Astrocyte (in vitro differentiated cells and primary cell): ENCODE measurements around the gene SRPK3. TPM values are rescaled to one million over a fixed set of nuclear protein-coding genes. Genes with fewer than 3 reads are reported as not detected.

Source experiments
- DNase-seq: peaks from one replicate; pipeline ENCODE4 v3.0.0-alpha.2; 2010; ENCODE audit warnings: low read depth
- FAIRE-seq: peaks from 2 replicates; lab custom pipeline; 2011; peaks lifted over from hg19 to GRCh38; lab: Jason Lieb, UNC
- H2AFZ ChIP-seq: 2 replicates; pipeline ENCODE4 v1.6.0; 2012; ENCODE audit warnings: low read depth, low read length, inconsistent platforms
- H3K27ac ChIP-seq: 2 replicates; pipeline ENCODE4 v1.5.1; 2011; ENCODE audit warnings: low read depth, low read length, inconsistent platforms
- H3K27me3 ChIP-seq: 2 replicates; pipeline ENCODE4 v1.6.0; 2011; ENCODE audit warnings: low read length, inconsistent platforms; ENCODE audit not compliant: insufficient read depth
- H3K36me3 ChIP-seq: 2 replicates; pipeline ENCODE4 v1.5.1; 2011; ENCODE audit warnings: low read length, inconsistent platforms; ENCODE audit not compliant: insufficient read depth
- H3K4me1 ChIP-seq: 2 replicates; pipeline ENCODE4 v1.5.1; 2011; ENCODE audit warnings: low read length, inconsistent platforms; ENCODE audit not compliant: insufficient read depth
- H3K4me2 ChIP-seq: 2 replicates; pipeline ENCODE4 v1.6.0; 2012; ENCODE audit warnings: low read length, inconsistent platforms
- H3K4me3 ChIP-seq: 2 replicates; pipeline ENCODE4 v1.5.1; 2011; ENCODE audit warnings: low read depth, mild to moderate bottlenecking, low read length, inconsistent platforms; ENCODE audit not compliant: insufficient read depth
- H3K79me2 ChIP-seq: 2 replicates; pipeline ENCODE4 v1.6.0; 2012; ENCODE audit warnings: mild to moderate bottlenecking, low read length, inconsistent platforms; ENCODE audit not compliant: insufficient read depth
- H3K9ac ChIP-seq: 2 replicates; pipeline ENCODE4 v1.6.0; 2012; ENCODE audit warnings: mild to moderate bottlenecking, low read length, inconsistent platforms
- H3K9me3 ChIP-seq: 2 replicates; pipeline ENCODE4 v1.5.1; 2012; ENCODE audit warnings: low read depth, mild to moderate bottlenecking, low read length, inconsistent platforms; ENCODE audit not compliant: insufficient read depth
- H4K20me1 ChIP-seq: 2 replicates; pipeline ENCODE4 v1.6.0; 2012; ENCODE audit warnings: low read length, inconsistent platforms; ENCODE audit not compliant: insufficient read depth
- H3K27ac Mint-ChIP-seq: one replicate; pipeline ENCODE4 v1.8.0; 2021; ENCODE audit warnings: mild to moderate bottlenecking, mixed read lengths; ENCODE audit not compliant: unreplicated experiment
- H3K27me3 Mint-ChIP-seq: one replicate; pipeline ENCODE4 v1.8.0; 2021; ENCODE audit warnings: low read depth, mixed read lengths; ENCODE audit not compliant: unreplicated experiment
- H3K36me3 Mint-ChIP-seq: one replicate; pipeline ENCODE4 v1.8.0; 2021; ENCODE audit warnings: low read depth, mixed read lengths; ENCODE audit not compliant: unreplicated experiment
- H3K4me1 Mint-ChIP-seq: one replicate; pipeline ENCODE4 v1.8.0; 2021; ENCODE audit warnings: low read depth, mixed read lengths; ENCODE audit not compliant: unreplicated experiment
- H3K4me3 Mint-ChIP-seq: one replicate; pipeline ENCODE4 v1.8.0; 2021; ENCODE audit warnings: mild to moderate bottlenecking, moderate library complexity, mixed read lengths; ENCODE audit not compliant: unreplicated experiment
- H3K9me3 Mint-ChIP-seq: one replicate; pipeline ENCODE4 v1.8.0; 2021; ENCODE audit warnings: mild to moderate bottlenecking, mixed read lengths; ENCODE audit not compliant: unreplicated experiment
- EZH2 ChIP-seq: IDR thresholded peaks from 2 replicates; pipeline ENCODE4 v1.6.1; 2012; ENCODE audit warnings: mild to moderate bottlenecking, low read length, inconsistent platforms; ENCODE audit not compliant: insufficient read depth
- total RNA-seq: library from RNA; stranded (reverse); gene quantifications from 2 replicates; pipeline ENCODE4 v1.2.1, GENCODE V29; 2021
- TF ChIP-seq, protein P1 (sequence below): IDR thresholded peaks from 2 replicates; pipeline ENCODE4 v1.5.1; 2011; ENCODE audit warnings: low read depth, mild to moderate bottlenecking, inconsistent platforms, low read length, moderate library complexity; ENCODE audit not compliant: insufficient read depth

The SRPK3 gene
- total RNA-seq, 1 donor from 2014 or later: not detected

GRCh38 chrX:153830640-153831428 lies 50.0 kb downstream of the SRPK3 start:
- Histone ChIP-seq H3K79me2 (no peaks in the 10 kb centered on the region), H2AFZ (no peak overlapping the region), H3K36me3 (no peaks in the 10 kb centered on the region), H4K20me1 (no peaks in the 10 kb centered on the region), H3K27me3 (peaks cover 3% of the 10 kb centered on the region), H3K4me2 (no peak overlapping the region), H3K4me1 (peaks cover 5% of the 10 kb centered on the region), H3K4me3 (no peak overlapping the region), H3K9me3 (no peaks in the 10 kb centered on the region), H3K9ac (no peak overlapping the region), H3K27ac (no peak overlapping the region)
- Mint-ChIP-seq H3K9me3 (no peaks in the 10 kb centered on the region), H3K27ac (no peak overlapping the region), H3K4me3 (peak overlapping the region; percentile 69), H3K27me3 (peaks cover 15% of the 10 kb centered on the region), H3K4me1 (peaks cover 6% of the 10 kb centered on the region), H3K36me3 (no peaks in the 10 kb centered on the region)
- no peak for TF ChIP-seq EZH2
- TF ChIP-seq, protein P1, sequence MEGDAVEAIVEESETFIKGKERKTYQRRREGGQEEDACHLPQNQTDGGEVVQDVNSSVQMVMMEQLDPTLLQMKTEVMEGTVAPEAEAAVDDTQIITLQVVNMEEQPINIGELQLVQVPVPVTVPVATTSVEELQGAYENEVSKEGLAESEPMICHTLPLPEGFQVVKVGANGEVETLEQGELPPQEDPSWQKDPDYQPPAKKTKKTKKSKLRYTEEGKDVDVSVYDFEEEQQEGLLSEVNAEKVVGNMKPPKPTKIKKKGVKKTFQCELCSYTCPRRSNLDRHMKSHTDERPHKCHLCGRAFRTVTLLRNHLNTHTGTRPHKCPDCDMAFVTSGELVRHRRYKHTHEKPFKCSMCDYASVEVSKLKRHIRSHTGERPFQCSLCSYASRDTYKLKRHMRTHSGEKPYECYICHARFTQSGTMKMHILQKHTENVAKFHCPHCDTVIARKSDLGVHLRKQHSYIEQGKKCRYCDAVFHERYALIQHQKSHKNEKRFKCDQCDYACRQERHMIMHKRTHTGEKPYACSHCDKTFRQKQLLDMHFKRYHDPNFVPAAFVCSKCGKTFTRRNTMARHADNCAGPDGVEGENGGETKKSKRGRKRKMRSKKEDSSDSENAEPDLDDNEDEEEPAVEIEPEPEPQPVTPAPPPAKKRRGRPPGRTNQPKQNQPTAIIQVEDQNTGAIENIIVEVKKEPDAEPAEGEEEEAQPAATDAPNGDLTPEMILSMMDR: no peak
- DNase-seq (no peak), FAIRE-seq (no peak)

GRCh38 chrX:153831429-153832150 lies 50.7 kb downstream of the SRPK3 start:
- Histone ChIP-seq H3K36me3 (no peaks in the 10 kb centered on the region), H4K20me1 (no peaks in the 10 kb centered on the region), H3K27me3 (peaks cover 3% of the 10 kb centered on the region), H3K4me1 (peaks cover 5% of the 10 kb centered on the region), H3K4me3 (no peak overlapping the region), H2AFZ (no peak overlapping the region), H3K9ac (no peak overlapping the region), H3K9me3 (no peaks in the 10 kb centered on the region), H3K79me2 (no peaks in the 10 kb centered on the region), H3K4me2 (no peak overlapping the region), H3K27ac (no peak overlapping the region)
- H3K9me3 Mint-ChIP-seq: no peaks in the 10 kb centered on the region
- no peaks in the 10 kb centered on the region for H3K36me3 Mint-ChIP-seq
- peak overlapping the region; percentile 62 for H3K27ac Mint-ChIP-seq
- H3K4me1 Mint-ChIP-seq: peaks cover 6% of the 10 kb centered on the region
- DNase-seq: no peak
- H3K27me3 Mint-ChIP-seq: peaks cover 15% of the 10 kb centered on the region
- FAIRE-seq: no peak
- TF ChIP-seq, protein P1: no peak
- no peak for TF ChIP-seq EZH2
- H3K4me3 Mint-ChIP-seq: peak overlapping the region; percentile 45
